Measurements from ENCODE around the gene AGTR1. TPM values are rescaled to one million over a fixed set of nuclear protein-coding genes. Genes with fewer than 3 reads are reported as not detected.

AGTR1 gene
- total and polyA plus RNA-seq, 10 of the 15 experiments (the other 5 are each of a cell fraction or from before 2014, with no cell fraction given) = not detected

DNA sequence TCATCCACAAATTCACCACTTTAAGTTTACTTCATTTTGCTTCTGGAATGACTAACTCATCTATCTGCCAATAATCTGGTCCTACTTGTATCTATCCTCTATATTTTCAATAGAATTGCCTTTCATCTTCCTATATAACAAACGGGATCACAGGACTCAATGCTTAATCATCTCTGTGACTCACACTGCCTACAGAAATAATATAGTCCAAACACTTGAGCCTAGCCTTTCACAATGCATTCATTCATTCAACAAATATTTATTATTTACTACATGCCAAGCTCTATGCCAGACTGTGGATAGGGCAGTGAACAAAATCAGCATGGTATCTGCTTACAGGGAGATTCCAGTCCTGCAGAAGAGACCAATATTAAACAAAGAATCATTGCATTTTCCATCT, 16.6 kb upstream of the AGTR1 start:
- WGBS (ENCODE audit: insufficient coverage, insufficient replicate concordance, low lambda C conversion rate, missing lambda C conversion rate) = 0% methylated on average over 1 of the region's 1 CpG
- DNase-seq (ENCODE audit: low read depth, low spot score) = no peak
- ChIA-PET SMC1A (ENCODE audit: uncharacterized antibody, unreplicated experiment) (no interaction called here), POLR2A (interaction anchor here (0.6 kb wide), 1 partner anchor 1707 kb away, joined by 3 read pairs; no protein-coding TSS in a partner anchor), RAD21 (ENCODE audit: unreplicated experiment) (no interaction called here), CTCF (no interaction called here)
- BruUV-seq (replicated peaks) = no TSS peak
- in situ Hi-C loops (cut with MboI) = no loop called here
- no peaks in the 10 kb centered on the region for H4K20me1 ChIP-seq (ENCODE audit: control insufficient read depth, insufficient read depth)
- H3K4me3 ChIP-seq = no peak overlapping the region
- no peak overlapping the region for H3K27ac ChIP-seq (ENCODE audit: control insufficient read depth, insufficient read depth)
- no peaks in the 10 kb centered on the region for H3K27me3 ChIP-seq (replicated peaks in 1 of 2; ENCODE audit: control insufficient read depth in 2 of 2, insufficient read depth in 2 of 2, low read length in 1 of 2)
- no peak for ATAC-seq
- no peaks in the 10 kb centered on the region for H3K9me3 ChIP-seq (replicated peaks; ENCODE audit: control insufficient read depth, insufficient read depth, low read length)
- no peak overlapping the region for H2AFZ ChIP-seq (ENCODE audit: control insufficient read depth, low read depth, low read length)
- no peaks in the 10 kb centered on the region for H3K36me3 ChIP-seq (ENCODE audit: control insufficient read depth in 2 of 2, insufficient read depth in 2 of 2, low read length in 1 of 2)
- intact Hi-C loops (cut with micrococcal nuclease; ENCODE audit: unreplicated experiment) = no loop called here
- H3K4me1 ChIP-seq (ENCODE audit: control insufficient read depth, insufficient read depth, low read length) = no peaks in the 10 kb centered on the region
- H3K9ac ChIP-seq (ENCODE audit: control insufficient read depth, insufficient read depth, low read length) = no peak overlapping the region
- no peak for FAIRE-seq
- no peak overlapping the region for H3K4me2 ChIP-seq (ENCODE audit: control insufficient read depth, insufficient read depth)
- TF ChIP-seq IRF3 (IDR thresholded peaks at IDR 0.05) (no peak), BMI1 (IDR thresholded peaks at IDR 0.05; ENCODE audit: borderline replicate concordance) (no peak), LARP7 (IDR thresholded peaks at IDR 0.05) (no peak), MYB (IDR thresholded peaks at IDR 0.05; ENCODE audit: borderline replicate concordance, low read depth, low read length) (no peak), RUNX3 (IDR thresholded peaks at IDR 0.05; ENCODE audit: low read length) (no peak), GABPA (IDR thresholded peaks at IDR 0.05; ENCODE audit: low read depth) (no peak), TCF7 (IDR thresholded peaks at IDR 0.05; ENCODE audit: borderline replicate concordance) (no peak), ZSCAN29 (IDR thresholded peaks at IDR 0.05) (no peak), TAF1 (IDR thresholded peaks at IDR 0.05; ENCODE audit: borderline replicate concordance, low read depth, low read length) (no peak), IKZF1 (conservative IDR thresholded peaks at IDR 0.05) (no peak), NBN (IDR thresholded peaks at IDR 0.05) (no peak), CREM (IDR thresholded peaks at IDR 0.05; ENCODE audit: low read depth) (no peak), BACH1 (IDR thresholded peaks at IDR 0.05; ENCODE audit: borderline replicate concordance) (no peak), RELA (IDR thresholded peaks at IDR 0.05; ENCODE audit: borderline replicate concordance, partially characterized antibody) (no peak), POU2F2 (IDR thresholded peaks at IDR 0.05; ENCODE audit: borderline replicate concordance, low read depth, low read length) (no peak), EGR1 (IDR thresholded peaks at IDR 0.05; ENCODE audit: borderline replicate concordance in 1 of 2, low read depth in 2 of 2, low read length in 2 of 2) (no peak), TCF12 (IDR thresholded peaks at IDR 0.05; ENCODE audit: low read depth, low read length) (no peak)
- TF ChIP-seq, protein P1, sequence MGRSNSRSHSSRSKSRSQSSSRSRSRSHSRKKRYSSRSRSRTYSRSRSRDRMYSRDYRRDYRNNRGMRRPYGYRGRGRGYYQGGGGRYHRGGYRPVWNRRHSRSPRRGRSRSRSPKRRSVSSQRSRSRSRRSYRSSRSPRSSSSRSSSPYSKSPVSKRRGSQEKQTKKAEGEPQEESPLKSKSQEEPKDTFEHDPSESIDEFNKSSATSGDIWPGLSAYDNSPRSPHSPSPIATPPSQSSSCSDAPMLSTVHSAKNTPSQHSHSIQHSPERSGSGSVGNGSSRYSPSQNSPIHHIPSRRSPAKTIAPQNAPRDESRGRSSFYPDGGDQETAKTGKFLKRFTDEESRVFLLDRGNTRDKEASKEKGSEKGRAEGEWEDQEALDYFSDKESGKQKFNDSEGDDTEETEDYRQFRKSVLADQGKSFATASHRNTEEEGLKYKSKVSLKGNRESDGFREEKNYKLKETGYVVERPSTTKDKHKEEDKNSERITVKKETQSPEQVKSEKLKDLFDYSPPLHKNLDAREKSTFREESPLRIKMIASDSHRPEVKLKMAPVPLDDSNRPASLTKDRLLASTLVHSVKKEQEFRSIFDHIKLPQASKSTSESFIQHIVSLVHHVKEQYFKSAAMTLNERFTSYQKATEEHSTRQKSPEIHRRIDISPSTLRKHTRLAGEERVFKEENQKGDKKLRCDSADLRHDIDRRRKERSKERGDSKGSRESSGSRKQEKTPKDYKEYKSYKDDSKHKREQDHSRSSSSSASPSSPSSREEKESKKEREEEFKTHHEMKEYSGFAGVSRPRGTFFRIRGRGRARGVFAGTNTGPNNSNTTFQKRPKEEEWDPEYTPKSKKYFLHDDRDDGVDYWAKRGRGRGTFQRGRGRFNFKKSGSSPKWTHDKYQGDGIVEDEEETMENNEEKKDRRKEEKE (IDR thresholded peaks at IDR 0.05) = no peak
- TF ChIP-seq, protein P2, sequence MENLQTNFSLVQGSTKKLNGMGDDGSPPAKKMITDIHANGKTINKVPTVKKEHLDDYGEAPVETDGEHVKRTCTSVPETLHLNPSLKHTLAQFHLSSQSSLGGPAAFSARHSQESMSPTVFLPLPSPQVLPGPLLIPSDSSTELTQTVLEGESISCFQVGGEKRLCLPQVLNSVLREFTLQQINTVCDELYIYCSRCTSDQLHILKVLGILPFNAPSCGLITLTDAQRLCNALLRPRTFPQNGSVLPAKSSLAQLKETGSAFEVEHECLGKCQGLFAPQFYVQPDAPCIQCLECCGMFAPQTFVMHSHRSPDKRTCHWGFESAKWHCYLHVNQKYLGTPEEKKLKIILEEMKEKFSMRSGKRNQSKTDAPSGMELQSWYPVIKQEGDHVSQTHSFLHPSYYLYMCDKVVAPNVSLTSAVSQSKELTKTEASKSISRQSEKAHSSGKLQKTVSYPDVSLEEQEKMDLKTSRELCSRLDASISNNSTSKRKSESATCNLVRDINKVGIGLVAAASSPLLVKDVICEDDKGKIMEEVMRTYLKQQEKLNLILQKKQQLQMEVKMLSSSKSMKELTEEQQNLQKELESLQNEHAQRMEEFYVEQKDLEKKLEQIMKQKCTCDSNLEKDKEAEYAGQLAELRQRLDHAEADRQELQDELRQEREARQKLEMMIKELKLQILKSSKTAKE (IDR thresholded peaks at IDR 0.05; ENCODE audit: low read depth, poor library complexity, severe bottlenecking) = no peak
- no peaks in the 10 kb centered on the region for H3K79me2 ChIP-seq (ENCODE audit: control insufficient read depth, insufficient read depth, low read length)
